ENCODE data around the gene NPHS1. TPM values are rescaled to one million over a fixed set of nuclear protein-coding genes. Genes with fewer than 3 reads are reported as not detected.

NPHS1 gene
- total and polyA plus RNA-seq, 7 experiments from 2014 or later: 0.30 to 0.51 TPM; not detected in 5

DNA sequence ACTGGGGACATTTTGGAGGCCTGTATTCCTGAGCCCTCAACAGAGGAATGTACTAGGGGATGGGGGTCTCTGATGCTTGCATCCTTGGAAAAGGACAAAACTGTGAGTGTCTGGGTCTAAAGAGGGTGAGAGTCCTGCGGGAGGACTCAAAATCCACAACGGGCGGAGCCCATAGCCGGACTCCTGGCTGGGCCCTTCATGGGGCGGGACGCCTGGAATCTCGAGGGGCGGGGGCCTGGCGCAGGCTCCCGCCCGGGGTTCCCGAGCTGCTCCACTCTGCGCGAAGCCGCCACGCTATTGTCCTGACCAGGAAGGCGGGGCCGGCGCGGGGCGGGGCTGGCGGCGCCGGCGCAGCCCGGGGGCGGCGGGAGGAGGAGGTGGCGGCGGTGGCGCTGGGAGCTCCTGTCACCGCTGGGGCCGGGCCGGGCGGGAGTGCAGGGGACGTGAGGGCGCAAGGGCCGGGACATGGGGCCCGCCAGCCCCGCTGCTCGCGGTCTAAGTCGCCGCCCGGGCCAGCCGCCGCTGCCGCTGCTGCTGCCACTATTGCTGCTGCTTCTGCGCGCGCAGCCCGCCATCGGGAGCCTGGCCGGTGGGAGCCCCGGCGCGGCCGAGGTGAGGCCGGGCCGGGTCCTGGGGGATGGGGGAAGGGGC, 16.0 kb upstream of the NPHS1 start, which contains the start of gene APLP1:
Gene APLP1, plus strand, starts transcription at position 403 of the 651 bp plus-strand sequence. Its CDS starts 63 bp downstream, at position 466.
- Histone ChIP-seq H3K36me3 (ENCODE audit: control insufficient read depth in 2 of 3, insufficient read depth in 3 of 3, low read length in 3 of 3) (no peaks in the 10 kb centered on the region), H3K27me3 (ENCODE audit: control insufficient read depth in 2 of 2, insufficient read depth in 2 of 2, low read length in 2 of 2) (peaks cover 5 to 7% of the 10 kb centered on the region in 2 donors), H3K4me1 (ENCODE audit: control insufficient read depth in 2 of 2, insufficient read depth in 2 of 2, low read length in 2 of 2) (peaks cover 16 to 18% of the 10 kb centered on the region in 2 donors), H3K4me3 (ENCODE audit: low read length) (no peak within 1 kb of the TSS), H3K27ac (ENCODE audit: low read depth, low read length) (no peak within 1 kb of the TSS), H3K9me3 (ENCODE audit: control insufficient read depth in 2 of 3, low read length in 3 of 3) (no peaks in the 10 kb centered on the region)
- ATAC-seq (peak; percentile 68), DNase-seq (peak in 8 of 9 donors; percentile 22 to 86 (median 42))
- peak within 1 kb of the TSS in 3 of 9 donors; percentile 32 to 77 (median 52) for H3K27ac Mint-ChIP-seq
- H3K36me3 Mint-ChIP-seq: peaks cover 0 to 8% (median 0%) of the 10 kb centered on the region in 5 donors
- intact Hi-C loops (cut with micrococcal nuclease): loop anchor here (1.0 to 5.0 kb wide), 6 partner anchors 11 to 176 kb away; partner anchors contain the start of genes ALKBH6 (in 1 of the 2), ARHGAP33 (in 1 of the 2), HCST (in 1 of the 2) and PROSER3 (in 1 of the 2)
- peaks cover 0 to 4% (median 0%) of the 10 kb centered on the region in 11 donors for H3K9me3 Mint-ChIP-seq
- CTCF ChIA-PET: no interaction called here
- H3K27me3 Mint-ChIP-seq: peaks cover 22 to 56% (median 38%) of the 10 kb centered on the region in 5 donors
- POLR2A ChIA-PET: interaction anchor here (1.2 kb wide), 1 partner anchor 30 kb away, joined by 5 read pairs; no protein-coding TSS in a partner anchor
- H3K4me1 Mint-ChIP-seq: peaks cover 13 to 22% (median 17%) of the 10 kb centered on the region in 7 donors
- H3K4me3 Mint-ChIP-seq: peak within 1 kb of the TSS; percentile 24 to 92 (median 78)

DNA sequence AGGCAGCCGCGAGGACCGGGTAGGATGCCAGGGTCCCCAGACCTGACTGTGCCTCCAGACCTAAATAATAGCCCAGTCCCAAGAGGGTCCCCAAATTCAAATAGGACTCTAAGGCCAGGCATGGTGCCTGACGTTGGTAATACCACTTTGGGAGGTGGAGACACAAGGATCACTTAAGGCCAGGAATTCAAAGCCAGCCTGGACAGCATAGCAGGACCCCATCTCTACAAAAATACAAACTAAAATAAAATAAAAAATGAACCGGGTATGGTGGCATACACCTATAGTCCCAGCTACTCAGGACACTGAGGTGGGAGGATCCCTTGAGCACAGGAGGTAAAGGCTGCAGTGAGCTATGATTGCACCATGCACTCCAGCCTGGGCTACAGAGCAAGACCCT, 10.7 kb upstream of the NPHS1 start:
- Histone ChIP-seq H3K27me3 (ENCODE audit: control insufficient read depth in 2 of 2, insufficient read depth in 2 of 2, low read length in 2 of 2) (peaks cover 2 to 3% of the 10 kb centered on the region in 2 donors), H3K4me3 (ENCODE audit: low read length) (no peak overlapping the region), H3K9me3 (ENCODE audit: control insufficient read depth in 2 of 3, low read length in 3 of 3) (no peaks in the 10 kb centered on the region), H3K27ac (ENCODE audit: low read depth, low read length) (no peak overlapping the region), H3K4me1 (ENCODE audit: control insufficient read depth in 2 of 2, insufficient read depth in 2 of 2, low read length in 2 of 2) (no peaks in the 10 kb centered on the region), H3K36me3 (ENCODE audit: control insufficient read depth in 2 of 3, insufficient read depth in 3 of 3, low read length in 3 of 3) (no peaks in the 10 kb centered on the region)
- intact Hi-C loops (cut with micrococcal nuclease): no loop called here
- H3K9me3 Mint-ChIP-seq: peaks cover 0 to 4% (median 0%) of the 10 kb centered on the region in 11 donors
- no peak overlapping the region for H3K4me3 Mint-ChIP-seq
- ChIA-PET CTCF (interaction anchor here (0.6 kb wide), 1 partner anchor 19 kb away, joined by 3 read pairs; no protein-coding TSS in a partner anchor), POLR2A (no interaction called here)
- H3K4me1 Mint-ChIP-seq: peaks cover 0 to 11% (median 5%) of the 10 kb centered on the region in 7 donors
- no peak for DNase-seq
- H3K27me3 Mint-ChIP-seq: peaks cover 44 to 80% (median 49%) of the 10 kb centered on the region in 5 donors
- no peak overlapping the region for H3K27ac Mint-ChIP-seq
- H3K36me3 Mint-ChIP-seq: peaks cover 0 to 8% (median 0%) of the 10 kb centered on the region in 5 donors
- ATAC-seq: no peak

DNA sequence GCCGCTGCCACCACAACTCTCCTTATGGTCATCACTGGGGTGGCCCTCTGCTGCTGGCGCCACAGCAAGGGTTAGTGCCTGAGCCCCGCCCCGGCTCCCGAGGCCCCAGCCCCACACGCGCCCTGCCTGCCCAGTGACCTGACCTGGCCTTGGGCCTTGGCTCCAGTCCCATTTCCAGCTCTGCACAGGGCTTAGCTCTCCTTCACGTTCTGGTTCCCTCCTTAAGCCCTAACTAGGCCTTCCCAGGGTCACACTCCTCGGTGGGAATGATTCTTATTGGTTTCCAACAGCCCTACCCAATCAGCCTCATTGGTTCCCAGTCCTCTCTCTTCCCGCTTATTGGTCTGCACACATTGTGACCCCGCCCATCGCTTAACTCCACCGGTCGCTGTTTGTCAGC, 10.2 kb upstream of the NPHS1 start:
- H3K27me3 ChIP-seq (ENCODE audit: control insufficient read depth in 2 of 2, insufficient read depth in 2 of 2, low read length in 2 of 2): peaks cover 0 to 2% of the 10 kb centered on the region in 2 donors
- peaks cover 0 to 4% (median 0%) of the 10 kb centered on the region in 11 donors for H3K9me3 Mint-ChIP-seq
- H3K9me3 ChIP-seq (ENCODE audit: control insufficient read depth in 2 of 3, low read length in 3 of 3): no peaks in the 10 kb centered on the region
- H3K36me3 Mint-ChIP-seq: peaks cover 0 to 8% (median 0%) of the 10 kb centered on the region in 5 donors
- DNase-seq: no peak
- ATAC-seq: no peak
- peaks cover 39 to 80% (median 48%) of the 10 kb centered on the region in 5 donors for H3K27me3 Mint-ChIP-seq
- no peaks in the 10 kb centered on the region for H3K4me1 ChIP-seq (ENCODE audit: control insufficient read depth in 2 of 2, insufficient read depth in 2 of 2, low read length in 2 of 2)
- CTCF ChIA-PET: interaction anchor here (0.6 kb wide), 1 partner anchor 20 kb away, joined by 3 read pairs; no protein-coding TSS in a partner anchor
- H3K4me1 Mint-ChIP-seq: peaks cover 0 to 7% (median 4%) of the 10 kb centered on the region in 7 donors
- H3K27ac Mint-ChIP-seq: no peak overlapping the region
- H3K27ac ChIP-seq (ENCODE audit: low read depth, low read length): no peak overlapping the region
- no peak overlapping the region for H3K4me3 ChIP-seq (ENCODE audit: low read length)
- intact Hi-C loops (cut with micrococcal nuclease): no loop called here
- POLR2A ChIA-PET: no interaction called here
- no peak overlapping the region for H3K4me3 Mint-ChIP-seq
- H3K36me3 ChIP-seq (ENCODE audit: control insufficient read depth in 2 of 3, insufficient read depth in 3 of 3, low read length in 3 of 3): no peaks in the 10 kb centered on the region

DNA sequence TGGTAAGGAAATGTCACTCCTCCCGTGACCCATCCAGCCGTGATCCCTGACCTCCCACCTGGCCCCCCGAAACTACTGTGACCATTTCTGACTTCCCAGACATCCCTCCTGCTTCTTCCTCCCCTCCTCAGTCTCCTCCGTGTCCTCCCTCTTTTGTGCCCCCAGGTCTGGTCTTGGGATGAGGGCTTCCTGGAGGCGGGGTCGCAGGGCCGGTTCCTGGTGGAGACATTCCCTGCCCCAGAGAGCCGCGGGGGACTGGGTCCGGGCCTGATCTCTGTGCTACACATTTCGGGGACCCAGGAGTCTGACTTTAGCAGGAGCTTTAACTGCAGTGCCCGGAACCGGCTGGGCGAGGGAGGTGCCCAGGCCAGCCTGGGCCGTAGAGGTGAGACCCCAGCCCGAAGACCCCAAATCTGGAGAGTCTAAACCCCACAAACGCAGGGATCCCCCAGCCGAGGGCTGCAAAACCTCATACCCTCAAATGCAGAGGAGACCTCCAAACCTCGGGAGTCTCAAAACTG, 9.4 kb upstream of the NPHS1 start:
- no peaks in the 10 kb centered on the region for H3K9me3 ChIP-seq (ENCODE audit: control insufficient read depth in 2 of 3, low read length in 3 of 3)
- Mint-ChIP-seq H3K27ac (no peak overlapping the region), H3K27me3 (peaks cover 36 to 81% (median 51%) of the 10 kb centered on the region in 5 donors), H3K4me3 (peak overlapping the region in 1 of 10 donors; percentile 35), H3K36me3 (peaks cover 0 to 8% (median 0%) of the 10 kb centered on the region in 5 donors), H3K4me1 (peaks cover 0 to 15% (median 8%) of the 10 kb centered on the region in 7 donors), H3K9me3 (peaks cover 0 to 4% (median 0%) of the 10 kb centered on the region in 11 donors)
- DNase-seq (no peak), ATAC-seq (no peak)
- H3K36me3 ChIP-seq (ENCODE audit: control insufficient read depth in 2 of 3, insufficient read depth in 3 of 3, low read length in 3 of 3): no peaks in the 10 kb centered on the region
- ChIA-PET POLR2A (no interaction called here), CTCF (no interaction called here)
- intact Hi-C loops (cut with micrococcal nuclease): no loop called here
- H3K27ac ChIP-seq (ENCODE audit: low read depth, low read length): no peak overlapping the region
- H3K27me3 ChIP-seq (ENCODE audit: control insufficient read depth in 2 of 2, insufficient read depth in 2 of 2, low read length in 2 of 2): peaks cover 0 to 2% of the 10 kb centered on the region in 2 donors
- H3K4me1 ChIP-seq (ENCODE audit: control insufficient read depth in 2 of 2, insufficient read depth in 2 of 2, low read length in 2 of 2): no peaks in the 10 kb centered on the region
- no peak overlapping the region for H3K4me3 ChIP-seq (ENCODE audit: low read length)

DNA sequence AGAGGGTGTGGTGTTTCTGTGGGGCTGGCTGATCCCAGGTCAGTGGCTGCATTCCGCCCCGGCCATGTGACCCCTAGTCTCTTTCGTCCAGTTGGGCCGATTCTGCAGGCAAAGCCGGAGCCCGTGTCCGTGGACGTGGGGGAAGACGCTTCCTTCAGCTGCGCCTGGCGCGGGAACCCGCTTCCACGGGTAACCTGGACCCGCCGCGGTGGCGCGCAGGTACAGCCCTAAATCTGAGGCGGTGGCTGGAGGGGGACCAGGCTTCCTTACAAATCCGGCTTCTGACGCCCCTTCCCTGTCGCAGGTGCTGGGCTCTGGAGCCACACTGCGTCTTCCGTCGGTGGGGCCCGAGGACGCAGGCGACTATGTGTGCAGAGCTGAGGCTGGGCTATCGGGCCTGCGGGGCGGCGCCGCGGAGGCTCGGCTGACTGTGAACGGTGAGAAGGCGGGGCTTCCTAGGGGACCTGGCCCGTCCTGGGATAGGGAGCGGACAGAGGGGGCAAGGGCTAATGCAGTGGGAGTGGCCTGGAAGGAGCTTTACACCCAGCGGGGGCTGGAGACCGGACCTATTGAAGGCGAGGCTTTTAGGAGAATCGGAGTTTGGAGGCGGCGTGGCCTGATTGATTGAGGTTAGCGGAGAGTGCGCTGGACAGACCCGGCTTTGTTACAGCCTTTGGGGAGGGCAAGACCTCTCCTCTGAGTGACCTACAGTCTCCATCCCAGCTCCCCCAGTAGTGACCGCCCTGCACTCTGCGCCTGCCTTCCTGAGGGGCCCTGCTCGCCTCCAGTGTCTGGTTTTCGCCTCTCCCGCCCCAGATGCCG, 8.7 kb upstream of the NPHS1 start:
- H3K4me3 ChIP-seq (ENCODE audit: low read length): no peak overlapping the region
- peaks cover 0 to 4% of the 10 kb centered on the region in 2 donors for H3K27me3 ChIP-seq (ENCODE audit: control insufficient read depth in 2 of 2, insufficient read depth in 2 of 2, low read length in 2 of 2)
- DNase-seq: no peak
- Mint-ChIP-seq H3K36me3 (peaks cover 0 to 8% (median 0%) of the 10 kb centered on the region in 5 donors), H3K4me1 (peaks cover 0 to 15% (median 8%) of the 10 kb centered on the region in 7 donors), H3K27me3 (peaks cover 30 to 75% (median 50%) of the 10 kb centered on the region in 5 donors), H3K9me3 (peaks cover 0 to 4% (median 0%) of the 10 kb centered on the region in 11 donors), H3K27ac (no peak overlapping the region), H3K4me3 (peak overlapping the region in 1 of 10 donors; percentile 35)
- POLR2A ChIA-PET: no interaction called here
- no peak for ATAC-seq
- intact Hi-C loops (cut with micrococcal nuclease): no loop called here
- CTCF ChIA-PET: no interaction called here
- H3K36me3 ChIP-seq (ENCODE audit: control insufficient read depth in 2 of 3, insufficient read depth in 3 of 3, low read length in 3 of 3): no peaks in the 10 kb centered on the region
- no peaks in the 10 kb centered on the region for H3K9me3 ChIP-seq (ENCODE audit: control insufficient read depth in 2 of 3, low read length in 3 of 3)
- no peak overlapping the region for H3K27ac ChIP-seq (ENCODE audit: low read depth, low read length)
- peaks cover under 1 to 2% of the 10 kb centered on the region in 2 donors for H3K4me1 ChIP-seq (ENCODE audit: control insufficient read depth in 2 of 2, insufficient read depth in 2 of 2, low read length in 2 of 2)

DNA sequence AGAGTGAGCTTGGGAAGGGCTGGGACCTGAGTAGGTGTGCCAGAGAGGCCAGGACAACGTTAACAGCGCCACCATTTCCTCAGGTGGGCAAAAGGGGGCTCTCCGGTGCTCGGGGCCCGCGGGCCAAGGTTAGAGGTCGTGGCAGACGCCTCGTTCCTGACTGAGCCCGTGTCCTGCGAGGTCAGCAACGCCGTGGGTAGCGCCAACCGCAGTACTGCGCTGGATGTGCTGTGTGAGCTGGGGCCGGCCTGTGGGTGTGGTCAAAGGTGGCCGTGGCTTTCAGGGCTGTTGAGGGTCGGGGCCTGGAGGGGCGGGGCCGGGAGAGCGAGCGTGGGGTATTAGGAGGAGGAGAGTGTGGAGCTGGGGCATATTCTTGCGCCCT, 8.1 kb upstream of the NPHS1 start:
- Histone ChIP-seq H3K9me3 (ENCODE audit: control insufficient read depth in 2 of 3, low read length in 3 of 3) (no peaks in the 10 kb centered on the region), H3K4me3 (ENCODE audit: low read length) (no peak overlapping the region), H3K4me1 (ENCODE audit: control insufficient read depth in 2 of 2, insufficient read depth in 2 of 2, low read length in 2 of 2) (peaks cover 3 to 5% of the 10 kb centered on the region in 2 donors), H3K27me3 (ENCODE audit: control insufficient read depth in 2 of 2, insufficient read depth in 2 of 2, low read length in 2 of 2) (peaks cover 0 to 6% of the 10 kb centered on the region in 2 donors), H3K27ac (ENCODE audit: low read depth, low read length) (no peak overlapping the region), H3K36me3 (ENCODE audit: control insufficient read depth in 2 of 3, insufficient read depth in 3 of 3, low read length in 3 of 3) (no peaks in the 10 kb centered on the region)
- Mint-ChIP-seq H3K27ac (no peak overlapping the region), H3K36me3 (peaks cover 0 to 3% (median 0%) of the 10 kb centered on the region in 5 donors), H3K4me1 (peaks cover 0 to 18% (median 8%) of the 10 kb centered on the region in 7 donors), H3K9me3 (peaks cover 0 to 1% (median 0%) of the 10 kb centered on the region in 11 donors), H3K4me3 (no peak overlapping the region), H3K27me3 (peaks cover 30 to 73% (median 47%) of the 10 kb centered on the region in 5 donors)
- ATAC-seq: no peak
- ChIA-PET CTCF (no interaction called here), POLR2A (no interaction called here)
- intact Hi-C loops (cut with micrococcal nuclease): no loop called here
- DNase-seq: no peak
